ENCODE measurements around the gene CEBPA.

The CEBPA gene

DNA sequence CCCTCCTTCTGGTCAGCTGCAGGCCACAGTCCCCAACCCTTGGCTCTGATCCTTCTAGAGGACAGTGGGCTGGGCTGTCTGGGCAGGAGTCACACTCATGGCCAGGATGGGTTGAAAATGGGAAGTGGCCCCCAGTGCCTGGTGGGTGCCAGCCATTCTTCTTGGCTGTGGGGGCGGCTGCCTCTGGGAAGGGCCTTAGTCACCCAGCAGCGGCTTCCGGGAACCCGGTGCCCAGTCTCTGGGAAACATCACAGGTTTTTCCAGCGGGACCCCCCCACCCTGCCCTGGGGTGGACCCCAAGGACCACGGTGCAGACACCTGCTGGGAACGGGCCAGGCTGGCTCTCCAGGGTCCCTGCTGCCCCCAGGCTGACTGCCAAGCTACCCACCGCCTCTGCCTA lies 49.4 kb downstream of the CEBPA start:
- Histone ChIP-seq H3K27me3 (ENCODE audit: insufficient read depth, low read length) (no peaks in the 10 kb centered on the region), H2AFZ (ENCODE audit: low read length) (no peak overlapping the region), H3K27ac (ENCODE audit: low read depth, low read length, poor library complexity, severe bottlenecking) (no peak overlapping the region), H3K9ac (ENCODE audit: low read length) (no peak overlapping the region), H3K4me3 (ENCODE audit: low read depth, low read length, poor library complexity, severe bottlenecking) (no peak overlapping the region), H3K79me2 (ENCODE audit: insufficient read depth, low read length) (no peaks in the 10 kb centered on the region), H3K36me3 (ENCODE audit: insufficient read depth, low read length) (no peaks in the 10 kb centered on the region), H3F3A (ENCODE audit: insufficient read depth, low read length) (no peaks in the 10 kb centered on the region), H3K4me1 (ENCODE audit: insufficient read depth, low read length, severe bottlenecking) (no peaks in the 10 kb centered on the region), H4K20me1 (ENCODE audit: insufficient read depth, low read length) (no peaks in the 10 kb centered on the region), H3K9me3 (ENCODE audit: low read length) (no peaks in the 10 kb centered on the region), H3K4me2 (ENCODE audit: low read length) (no peak overlapping the region), H3K9me2 (ENCODE audit: low read depth, low read length) (no peaks in the 10 kb centered on the region)
- TF ChIP-seq EZH2 (IDR thresholded peaks at IDR 0.05; ENCODE audit: borderline replicate concordance, low read length) = no peak
- TF ChIP-seq, protein P1, sequence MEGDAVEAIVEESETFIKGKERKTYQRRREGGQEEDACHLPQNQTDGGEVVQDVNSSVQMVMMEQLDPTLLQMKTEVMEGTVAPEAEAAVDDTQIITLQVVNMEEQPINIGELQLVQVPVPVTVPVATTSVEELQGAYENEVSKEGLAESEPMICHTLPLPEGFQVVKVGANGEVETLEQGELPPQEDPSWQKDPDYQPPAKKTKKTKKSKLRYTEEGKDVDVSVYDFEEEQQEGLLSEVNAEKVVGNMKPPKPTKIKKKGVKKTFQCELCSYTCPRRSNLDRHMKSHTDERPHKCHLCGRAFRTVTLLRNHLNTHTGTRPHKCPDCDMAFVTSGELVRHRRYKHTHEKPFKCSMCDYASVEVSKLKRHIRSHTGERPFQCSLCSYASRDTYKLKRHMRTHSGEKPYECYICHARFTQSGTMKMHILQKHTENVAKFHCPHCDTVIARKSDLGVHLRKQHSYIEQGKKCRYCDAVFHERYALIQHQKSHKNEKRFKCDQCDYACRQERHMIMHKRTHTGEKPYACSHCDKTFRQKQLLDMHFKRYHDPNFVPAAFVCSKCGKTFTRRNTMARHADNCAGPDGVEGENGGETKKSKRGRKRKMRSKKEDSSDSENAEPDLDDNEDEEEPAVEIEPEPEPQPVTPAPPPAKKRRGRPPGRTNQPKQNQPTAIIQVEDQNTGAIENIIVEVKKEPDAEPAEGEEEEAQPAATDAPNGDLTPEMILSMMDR (IDR thresholded peaks at IDR 0.05; ENCODE audit: low read length) = no peak

DNA sequence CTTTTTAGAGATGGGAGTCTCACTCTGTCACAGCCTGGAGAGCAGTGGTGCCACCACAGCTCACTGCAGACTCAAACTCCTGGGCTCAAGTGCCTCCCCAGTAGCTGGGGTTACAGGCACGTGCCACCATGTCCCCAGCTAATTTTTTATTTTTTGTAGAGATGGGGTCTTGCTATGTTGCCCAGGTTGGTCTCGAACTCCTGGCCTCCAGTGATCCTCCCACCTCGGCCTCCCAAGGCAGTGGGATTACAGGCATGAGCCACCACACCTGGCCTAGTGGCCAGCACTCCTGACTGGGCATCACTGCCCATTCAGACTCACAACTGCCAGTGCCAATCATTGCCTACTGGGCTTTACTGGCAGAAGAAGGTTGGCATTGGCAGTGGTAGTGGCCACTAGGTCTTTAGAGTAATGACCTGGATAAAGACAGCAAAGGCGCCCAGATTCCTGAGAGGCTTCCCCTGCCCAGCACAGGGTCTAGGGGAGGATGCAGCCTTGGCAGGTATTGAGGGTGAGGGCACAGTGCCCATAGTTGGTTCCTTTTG lies 49.8 kb downstream of the CEBPA start:
- Histone ChIP-seq H3K9me2 (ENCODE audit: low read depth, low read length) (no peaks in the 10 kb centered on the region), H3K9ac (ENCODE audit: low read length) (no peak overlapping the region)

DNA sequence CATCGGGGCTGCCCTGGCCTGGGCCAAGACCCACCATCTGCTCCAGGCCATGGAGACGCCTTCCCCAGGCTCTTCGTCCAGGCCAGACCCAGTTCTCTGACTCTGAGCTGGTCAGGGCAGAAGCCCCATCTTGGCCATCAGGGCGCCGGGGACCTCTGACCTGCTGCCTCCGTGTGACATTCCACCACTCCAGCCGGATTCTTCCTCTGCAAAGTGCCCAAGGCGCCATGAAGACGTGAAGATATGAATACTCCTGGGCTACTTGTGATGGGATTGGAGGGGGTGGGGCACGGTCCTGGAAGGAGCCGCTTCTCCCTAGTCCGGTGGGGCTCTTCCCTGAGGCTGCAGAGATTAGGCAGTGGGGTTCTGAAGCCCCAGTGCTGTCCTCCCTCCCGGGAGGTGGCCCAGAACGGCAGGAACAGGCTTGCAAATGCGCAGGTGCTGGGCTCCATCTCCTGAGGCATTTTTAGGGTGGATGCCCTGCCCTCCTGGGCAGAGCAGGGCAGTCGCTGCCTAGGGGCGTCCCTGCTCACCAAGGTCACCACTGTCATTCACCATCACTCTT lies 50.7 kb downstream of the CEBPA start:
- Histone ChIP-seq H3K27ac (ENCODE audit: low read depth, low read length, poor library complexity, severe bottlenecking) (no peak overlapping the region), H3K4me3 (ENCODE audit: low read depth, low read length, poor library complexity, severe bottlenecking) (no peak overlapping the region), H3K9me3 (ENCODE audit: low read length) (no peaks in the 10 kb centered on the region), H3K27me3 (ENCODE audit: insufficient read depth, low read length) (no peaks in the 10 kb centered on the region), H2AFZ (ENCODE audit: low read length) (no peak overlapping the region), H3F3A (ENCODE audit: insufficient read depth, low read length) (no peaks in the 10 kb centered on the region), H4K20me1 (ENCODE audit: insufficient read depth, low read length) (no peaks in the 10 kb centered on the region), H3K4me2 (ENCODE audit: low read length) (no peak overlapping the region), H3K36me3 (ENCODE audit: insufficient read depth, low read length) (no peaks in the 10 kb centered on the region), H3K4me1 (ENCODE audit: insufficient read depth, low read length, severe bottlenecking) (no peaks in the 10 kb centered on the region), H3K9me2 (ENCODE audit: low read depth, low read length) (no peaks in the 10 kb centered on the region), H3K79me2 (ENCODE audit: insufficient read depth, low read length) (no peaks in the 10 kb centered on the region), H3K9ac (ENCODE audit: low read length) (no peak overlapping the region)
- TF ChIP-seq EZH2 (IDR thresholded peaks at IDR 0.05; ENCODE audit: borderline replicate concordance, low read length) = no peak
- TF ChIP-seq, protein P1 (IDR thresholded peaks at IDR 0.05; ENCODE audit: low read length) = no peak

More for the DNA sequence above, 49.8 kb downstream of the CEBPA start:
- no peak overlapping the region for H2AFZ ChIP-seq (ENCODE audit: low read length)
- no peak overlapping the region for H3K4me2 ChIP-seq (ENCODE audit: low read length)
- no peaks in the 10 kb centered on the region for H3K79me2 ChIP-seq (ENCODE audit: insufficient read depth, low read length)
- no peaks in the 10 kb centered on the region for H3F3A ChIP-seq (ENCODE audit: insufficient read depth, low read length)
- H3K27ac ChIP-seq (ENCODE audit: low read depth, low read length, poor library complexity, severe bottlenecking) = no peak overlapping the region
- no peaks in the 10 kb centered on the region for H3K4me1 ChIP-seq (ENCODE audit: insufficient read depth, low read length, severe bottlenecking)
- H3K4me3 ChIP-seq (ENCODE audit: low read depth, low read length, poor library complexity, severe bottlenecking) = no peak overlapping the region
- H3K9me3 ChIP-seq (ENCODE audit: low read length) = no peaks in the 10 kb centered on the region
- H3K27me3 ChIP-seq (ENCODE audit: insufficient read depth, low read length) = no peaks in the 10 kb centered on the region
- no peaks in the 10 kb centered on the region for H3K36me3 ChIP-seq (ENCODE audit: insufficient read depth, low read length)
- H4K20me1 ChIP-seq (ENCODE audit: insufficient read depth, low read length) = no peaks in the 10 kb centered on the region
- TF ChIP-seq EZH2 (IDR thresholded peaks at IDR 0.05; ENCODE audit: borderline replicate concordance, low read length) = no peak
- TF ChIP-seq, protein P1 (IDR thresholded peaks at IDR 0.05; ENCODE audit: low read length) = no peak

All from OCI-LY1 (cell line).